GM18505 (cell line): Measurements from ENCODE around the gene ARFGAP2.

Source experiments
- ATAC-seq: cut with Tn5 transposase; IDR thresholded peaks from one replicate; pipeline ENCODE4 v1.9.1; 2021; ENCODE audit not compliant: unreplicated experiment
- POLR2A ChIP-seq: IDR thresholded peaks from 4 replicates; pipeline ENCODE4 v1.6.1; 2011; ENCODE audit warnings: borderline replicate concordance; ENCODE audit not compliant: insufficient read depth, insufficient read length; ENCODE audit errors: extremely low read depth

ARFGAP2 gene

GRCh38 chr11:47144541-47144940 is 32.1 kb downstream of the ARFGAP2 start:
- TF ChIP-seq POLR2A = no peak
- no peak for ATAC-seq

- ATAC-seq = no peak
- no peak for TF ChIP-seq POLR2A
Measured at GRCh38 chr11:47143322-47143721, 33.4 kb downstream of the ARFGAP2 start.

GRCh38 chr11:47139878-47140277 is 36.8 kb downstream of the ARFGAP2 start:
- ATAC-seq = no peak
- no peak for TF ChIP-seq POLR2A

GRCh38 chr11:47137476-47137875 is 39.2 kb downstream of the ARFGAP2 start:
- TF ChIP-seq POLR2A = no peak
- ATAC-seq = no peak

GRCh38 chr11:47136921-47137320 is 39.8 kb downstream of the ARFGAP2 start:
- no peak for ATAC-seq
- no peak for TF ChIP-seq POLR2A

GRCh38 chr11:47136327-47136726 is 40.4 kb downstream of the ARFGAP2 start:
- TF ChIP-seq POLR2A = no peak
- no peak for ATAC-seq

- no peak for ATAC-seq
- no peak for TF ChIP-seq POLR2A
Measured at GRCh38 chr11:47132981-47133380, 43.7 kb downstream of the ARFGAP2 start.

- ATAC-seq = no peak
Measured at GRCh38 chr11:47132490-47132889, 44.2 kb downstream of the ARFGAP2 start.

GRCh38 chr11:47131136-47131535 is 45.5 kb downstream of the ARFGAP2 start:
- no peak for ATAC-seq
- no peak for TF ChIP-seq POLR2A

More at GRCh38 chr11:47132490-47132889, 44.2 kb downstream of the ARFGAP2 start:
- TF ChIP-seq POLR2A = no peak

GRCh38 chr11:47130543-47130942 is 46.1 kb downstream of the ARFGAP2 start:
- no peak for TF ChIP-seq POLR2A

GRCh38 chr11:47127213-47127612 is 49.5 kb downstream of the ARFGAP2 start:
- ATAC-seq = no peak
- no peak for TF ChIP-seq POLR2A

More at GRCh38 chr11:47130543-47130942, 46.1 kb downstream of the ARFGAP2 start:
- ATAC-seq = no peak

GRCh38 chr11:47125083-47125482 is 51.6 kb downstream of the ARFGAP2 start:
- ATAC-seq = no peak
- no peak for TF ChIP-seq POLR2A

- no peak for ATAC-seq
Measured at GRCh38 chr11:47124675-47125074, 52.0 kb downstream of the ARFGAP2 start.

GRCh38 chr11:47123094-47123493 is 53.6 kb downstream of the ARFGAP2 start:
- TF ChIP-seq POLR2A = no peak
- ATAC-seq = no peak

More at GRCh38 chr11:47124675-47125074, 52.0 kb downstream of the ARFGAP2 start:
- TF ChIP-seq POLR2A = no peak

- ATAC-seq = no peak
- TF ChIP-seq POLR2A = no peak
Measured at GRCh38 chr11:47121731-47122130, 54.9 kb downstream of the ARFGAP2 start.
